ENCODE measurements around the gene CRIP2. TPM values are rescaled to one million over a fixed set of nuclear protein-coding genes. Genes with fewer than 3 reads are reported as not detected.

The CRIP2 gene
- total RNA-seq, 1 donor from 2014 or later = 71.8 TPM

DNA sequence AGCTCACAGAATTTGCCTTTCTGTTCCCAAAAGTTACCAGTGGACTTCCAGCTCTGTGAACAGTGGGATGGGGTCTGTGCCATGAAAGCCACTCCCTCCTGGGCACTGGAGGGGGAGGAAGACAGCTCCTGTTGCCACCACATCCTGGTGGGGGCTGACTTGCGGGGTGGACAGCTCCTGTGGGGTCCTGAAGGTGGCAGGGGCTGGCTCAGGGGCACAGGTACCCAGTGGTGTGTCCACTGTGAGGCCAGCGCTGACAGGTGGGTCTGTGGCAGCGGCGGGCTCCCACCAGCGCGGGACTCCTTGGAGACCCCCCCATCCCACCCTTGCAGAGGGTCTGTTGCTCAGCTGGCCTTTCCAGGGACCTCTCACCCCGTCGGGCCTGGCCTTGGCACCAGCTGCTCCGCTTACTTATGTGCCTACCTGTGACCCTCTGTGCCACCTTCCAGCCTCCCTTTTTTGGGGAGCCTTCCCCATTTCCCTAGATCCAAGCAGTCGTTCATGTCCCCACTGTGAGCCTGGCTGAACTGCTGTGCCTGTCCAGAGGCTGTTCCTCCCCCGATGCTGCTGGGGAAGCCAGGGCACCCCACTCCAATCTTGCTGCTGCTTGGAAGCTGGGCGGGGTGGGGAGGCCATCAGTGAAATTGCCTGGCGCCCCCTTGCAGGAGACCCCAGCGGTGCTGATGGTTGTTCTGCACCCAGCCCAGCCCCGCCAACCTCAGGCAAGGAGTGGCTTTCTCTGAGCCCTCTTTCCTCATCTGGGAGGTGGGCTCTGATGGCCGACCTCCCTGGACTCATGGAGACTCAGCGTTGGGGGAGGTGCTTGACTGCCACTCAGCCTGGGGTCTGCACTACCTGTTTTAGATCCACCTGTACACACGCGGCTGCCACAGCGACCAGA lies 18.6 kb downstream of the CRIP2 start:
- Histone ChIP-seq H3K27me3 (ENCODE audit: insufficient read depth, low read length) (no peaks in the 10 kb centered on the region), H4K20me1 (ENCODE audit: insufficient read depth, low read length) (peaks cover 5% of the 10 kb centered on the region), H3K4me1 (ENCODE audit: insufficient read depth, low read length) (peaks cover 10% of the 10 kb centered on the region), H3K9me3 (ENCODE audit: insufficient read depth, low read depth, low read length) (no peaks in the 10 kb centered on the region), H3K9ac (ENCODE audit: low read length) (no peak overlapping the region), H3K27ac (ENCODE audit: low read depth, low read length) (no peak overlapping the region), H3K79me2 (ENCODE audit: insufficient read depth, low read length) (peaks cover 8% of the 10 kb centered on the region), H3K4me2 (ENCODE audit: low read length) (no peak overlapping the region), H3K4me3 (ENCODE audit: insufficient read depth, low read depth, low read length) (no peak overlapping the region), H2AFZ (ENCODE audit: low read depth, low read length) (no peak overlapping the region), H3K36me3 (ENCODE audit: insufficient read depth, low read length) (no peaks in the 10 kb centered on the region)
- no peak overlapping the region for H3K4me3 Mint-ChIP-seq (ENCODE audit: unreplicated experiment)
- H3K4me1 Mint-ChIP-seq (ENCODE audit: low read depth, unreplicated experiment) = peaks cover 1% of the 10 kb centered on the region
- DNase-seq (ENCODE audit: low read depth) (no peak), FAIRE-seq (no peak)
- H3K27ac Mint-ChIP-seq (ENCODE audit: unreplicated experiment) = no peak overlapping the region
- TF ChIP-seq, protein P1, sequence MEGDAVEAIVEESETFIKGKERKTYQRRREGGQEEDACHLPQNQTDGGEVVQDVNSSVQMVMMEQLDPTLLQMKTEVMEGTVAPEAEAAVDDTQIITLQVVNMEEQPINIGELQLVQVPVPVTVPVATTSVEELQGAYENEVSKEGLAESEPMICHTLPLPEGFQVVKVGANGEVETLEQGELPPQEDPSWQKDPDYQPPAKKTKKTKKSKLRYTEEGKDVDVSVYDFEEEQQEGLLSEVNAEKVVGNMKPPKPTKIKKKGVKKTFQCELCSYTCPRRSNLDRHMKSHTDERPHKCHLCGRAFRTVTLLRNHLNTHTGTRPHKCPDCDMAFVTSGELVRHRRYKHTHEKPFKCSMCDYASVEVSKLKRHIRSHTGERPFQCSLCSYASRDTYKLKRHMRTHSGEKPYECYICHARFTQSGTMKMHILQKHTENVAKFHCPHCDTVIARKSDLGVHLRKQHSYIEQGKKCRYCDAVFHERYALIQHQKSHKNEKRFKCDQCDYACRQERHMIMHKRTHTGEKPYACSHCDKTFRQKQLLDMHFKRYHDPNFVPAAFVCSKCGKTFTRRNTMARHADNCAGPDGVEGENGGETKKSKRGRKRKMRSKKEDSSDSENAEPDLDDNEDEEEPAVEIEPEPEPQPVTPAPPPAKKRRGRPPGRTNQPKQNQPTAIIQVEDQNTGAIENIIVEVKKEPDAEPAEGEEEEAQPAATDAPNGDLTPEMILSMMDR (IDR thresholded peaks at IDR 0.05; ENCODE audit: insufficient read depth, low read depth, low read length) = no peak
- no peak for TF ChIP-seq EZH2 (IDR thresholded peaks at IDR 0.05; ENCODE audit: insufficient read depth, low read length)
- no peaks in the 10 kb centered on the region for H3K27me3 Mint-ChIP-seq (ENCODE audit: low read depth, unreplicated experiment)
- H3K36me3 Mint-ChIP-seq (ENCODE audit: low read depth, unreplicated experiment) = no peaks in the 10 kb centered on the region
- no peaks in the 10 kb centered on the region for H3K9me3 Mint-ChIP-seq (ENCODE audit: unreplicated experiment)

DNA sequence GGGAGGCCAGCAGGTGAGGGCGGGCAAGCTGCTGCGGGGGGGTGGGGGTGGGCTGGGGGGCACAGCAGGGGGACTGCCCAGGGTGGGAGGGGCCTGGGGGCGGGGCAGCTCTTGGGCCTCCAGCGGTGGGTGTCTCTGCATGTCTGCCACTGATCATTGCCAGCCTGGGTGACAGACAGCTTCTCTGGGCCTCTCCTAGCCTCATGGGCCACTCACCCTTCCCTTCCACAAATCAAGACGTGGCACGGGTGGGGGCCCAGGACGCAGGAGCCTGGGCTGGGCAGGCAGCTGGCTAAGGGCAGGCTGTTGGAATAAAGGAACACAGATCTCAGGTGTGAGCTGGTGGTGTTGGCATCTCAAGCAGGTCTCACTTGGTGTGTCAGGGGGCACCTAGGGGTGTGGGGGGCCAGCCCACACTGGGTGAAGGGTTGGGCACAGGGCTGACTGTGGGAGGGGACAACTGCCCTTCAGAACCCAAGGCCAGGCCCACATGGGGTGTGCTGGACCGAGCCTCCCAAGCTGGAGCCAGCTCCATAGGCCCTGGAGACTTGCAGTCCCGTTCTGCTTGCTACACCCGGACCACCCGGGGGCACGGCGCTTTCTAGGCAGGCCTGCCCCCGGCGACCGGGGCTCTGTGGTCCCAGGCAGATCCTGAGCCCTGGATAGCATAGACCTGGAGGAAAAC lies 19.4 kb downstream of the CRIP2 start:
- DNase-seq (ENCODE audit: low read depth) (no peak), FAIRE-seq (no peak)
- Mint-ChIP-seq H3K4me1 (ENCODE audit: low read depth, unreplicated experiment) (peaks cover 1% of the 10 kb centered on the region), H3K36me3 (ENCODE audit: low read depth, unreplicated experiment) (no peaks in the 10 kb centered on the region), H3K4me3 (ENCODE audit: unreplicated experiment) (no peak overlapping the region), H3K9me3 (ENCODE audit: unreplicated experiment) (no peaks in the 10 kb centered on the region), H3K27ac (ENCODE audit: unreplicated experiment) (peak overlapping the region; percentile 72), H3K27me3 (ENCODE audit: low read depth, unreplicated experiment) (no peaks in the 10 kb centered on the region)
- no peaks in the 10 kb centered on the region for H3K27me3 ChIP-seq (ENCODE audit: insufficient read depth, low read length)
- H2AFZ ChIP-seq (ENCODE audit: low read depth, low read length) = no peak overlapping the region
- H3K4me3 ChIP-seq (ENCODE audit: insufficient read depth, low read depth, low read length) = no peak overlapping the region
- H3K79me2 ChIP-seq (ENCODE audit: insufficient read depth, low read length) = peaks cover 8% of the 10 kb centered on the region
- H3K36me3 ChIP-seq (ENCODE audit: insufficient read depth, low read length) = no peaks in the 10 kb centered on the region
- no peak overlapping the region for H3K4me2 ChIP-seq (ENCODE audit: low read length)
- H4K20me1 ChIP-seq (ENCODE audit: insufficient read depth, low read length) = peaks cover 5% of the 10 kb centered on the region
- no peak for TF ChIP-seq EZH2 (IDR thresholded peaks at IDR 0.05; ENCODE audit: insufficient read depth, low read length)
- H3K9ac ChIP-seq (ENCODE audit: low read length) = no peak overlapping the region
- peaks cover 10% of the 10 kb centered on the region for H3K4me1 ChIP-seq (ENCODE audit: insufficient read depth, low read length)
- no peak overlapping the region for H3K27ac ChIP-seq (ENCODE audit: low read depth, low read length)
- H3K9me3 ChIP-seq (ENCODE audit: insufficient read depth, low read depth, low read length) = no peaks in the 10 kb centered on the region

DNA sequence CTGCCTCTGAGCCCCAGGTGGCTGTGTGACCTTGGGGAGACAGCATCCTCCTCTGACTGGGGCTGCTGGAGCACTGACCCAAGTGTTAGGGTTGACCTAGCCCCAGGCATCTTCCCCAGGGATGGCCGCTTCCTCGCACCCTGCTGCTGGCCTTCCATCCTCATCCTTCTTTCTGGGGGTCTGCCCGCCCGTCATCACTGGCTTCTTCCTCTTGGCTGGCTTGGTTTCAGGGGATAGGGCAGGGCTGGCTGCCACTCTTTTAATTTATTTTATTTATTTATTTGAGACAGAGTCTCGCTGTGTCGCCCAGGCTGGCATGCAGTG lies 19.9 kb downstream of the CRIP2 start:
- no peak overlapping the region for H3K4me2 ChIP-seq (ENCODE audit: low read length)
- no peak overlapping the region for H3K27ac ChIP-seq (ENCODE audit: low read depth, low read length)
- Mint-ChIP-seq H3K4me1 (ENCODE audit: low read depth, unreplicated experiment) (peaks cover under 1% of the 10 kb centered on the region), H3K27ac (ENCODE audit: unreplicated experiment) (no peak overlapping the region), H3K27me3 (ENCODE audit: low read depth, unreplicated experiment) (no peaks in the 10 kb centered on the region), H3K36me3 (ENCODE audit: low read depth, unreplicated experiment) (no peaks in the 10 kb centered on the region), H3K4me3 (ENCODE audit: unreplicated experiment) (no peak overlapping the region), H3K9me3 (ENCODE audit: unreplicated experiment) (no peaks in the 10 kb centered on the region)
- H3K27me3 ChIP-seq (ENCODE audit: insufficient read depth, low read length) = no peaks in the 10 kb centered on the region
- FAIRE-seq (no peak), DNase-seq (ENCODE audit: low read depth) (no peak)
- H4K20me1 ChIP-seq (ENCODE audit: insufficient read depth, low read length) = peaks cover 5% of the 10 kb centered on the region
- H3K79me2 ChIP-seq (ENCODE audit: insufficient read depth, low read length) = peaks cover 8% of the 10 kb centered on the region
- H3K4me1 ChIP-seq (ENCODE audit: insufficient read depth, low read length) = peaks cover 6% of the 10 kb centered on the region
- TF ChIP-seq, protein P1 (IDR thresholded peaks at IDR 0.05; ENCODE audit: insufficient read depth, low read depth, low read length) = no peak
- TF ChIP-seq EZH2 (IDR thresholded peaks at IDR 0.05; ENCODE audit: insufficient read depth, low read length) = no peak
- no peaks in the 10 kb centered on the region for H3K36me3 ChIP-seq (ENCODE audit: insufficient read depth, low read length)
- no peak overlapping the region for H3K9ac ChIP-seq (ENCODE audit: low read length)
- H3K4me3 ChIP-seq (ENCODE audit: insufficient read depth, low read depth, low read length) = no peak overlapping the region
- H3K9me3 ChIP-seq (ENCODE audit: insufficient read depth, low read depth, low read length) = no peaks in the 10 kb centered on the region
- no peak overlapping the region for H2AFZ ChIP-seq (ENCODE audit: low read depth, low read length)
